HEK293 (cell line): ENCODE measurements around the gene CDC42.

Source experiments
- CTCF ChIA-PET: fragments of 350-600 bp; formaldehyde crosslinking; extraction: SDS; loops from one replicate; lab custom pipeline; 2021; ENCODE audit warnings: antibody characterized with exemption; lab: Yijun Ruan, JAX
- POLR2A ChIA-PET: fragments of 300-600 bp; formaldehyde crosslinking; extraction: SDS; loops from one replicate; lab custom pipeline; 2020; ENCODE audit warnings: antibody characterized with exemption, inconsistent platforms; lab: Yijun Ruan, JAX
- H3K27ac ChIP-seq: fragments of 200-500 bp; sonication (Bioruptor generic); 2 replicates; pipeline ENCODE4 v1.5.1; 2014; ENCODE audit warnings: low read depth, low read length, control low read depth, inconsistent platforms; ENCODE audit errors: extremely low read depth
- H3K36me3 ChIP-seq, 2 experiments: fragments of 200-500 bp in 1 of 2; sonication (Bioruptor generic) in 1 of 2; 1 replicate in 1 of 2; 2 replicates in 1 of 2; pipeline ENCODE4 v1.5.1; 2014 to 2017; ENCODE audit warnings: inconsistent platforms in 2 of 2, low read length in 2 of 2; ENCODE audit not compliant: control insufficient read depth in 2 of 2, insufficient read depth in 1 of 2
- H3K4me1 ChIP-seq: fragments of 200-500 bp; sonication (Bioruptor generic); 2 replicates; pipeline ENCODE4 v1.5.1; 2014; ENCODE audit warnings: mild to moderate bottlenecking, low read length, inconsistent platforms; ENCODE audit not compliant: control insufficient read depth, insufficient read depth
- H3K4me3 ChIP-seq: 2 replicates; pipeline ENCODE4 v1.5.1; 2011; ENCODE audit warnings: low read depth, mild to moderate bottlenecking, control low read depth, low read length, moderate library complexity
- H3K9me3 ChIP-seq: fragments of 200-500 bp; sonication (Bioruptor generic); 2 replicates; pipeline ENCODE4 v1.5.1; 2014; ENCODE audit warnings: low read depth, low read length, inconsistent platforms; ENCODE audit not compliant: control insufficient read depth, insufficient read depth
- EGR2 ChIP-seq: fragments of 450-650 bp; formaldehyde crosslinking; IDR thresholded peaks from 2 replicates; pipeline ENCODE4 v1.5.1; 2016; ENCODE audit warnings: low read depth, missing biosample characterization, missing genetic modification characterization
- GLIS1 ChIP-seq: fragments of 450-650 bp; formaldehyde crosslinking; IDR thresholded peaks from 2 replicates; pipeline ENCODE4 v1.5.1; 2016; ENCODE audit warnings: missing biosample characterization, missing genetic modification characterization
- HOXD13 ChIP-seq: sonication (generic); formaldehyde crosslinking; IDR thresholded peaks from 2 replicates; pipeline ENCODE4 v1.8.0; 2022; ENCODE audit warnings: missing genetic modification reagents, borderline replicate concordance
- PRDM1 ChIP-seq: fragments of 450-650 bp; formaldehyde crosslinking; IDR thresholded peaks from 2 replicates; pipeline ENCODE4; 2016; ENCODE audit warnings: missing biosample characterization, missing genetic modification characterization
- REST ChIP-seq: fragments of 450-650 bp; formaldehyde crosslinking; IDR thresholded peaks from 2 replicates; pipeline ENCODE4 v1.5.1; 2016; ENCODE audit warnings: missing biosample characterization, missing genetic modification characterization
- SP2 ChIP-seq: fragments of 450-650 bp; formaldehyde crosslinking; IDR thresholded peaks from 2 replicates; pipeline ENCODE4 v1.5.1; 2016; ENCODE audit warnings: missing biosample characterization, missing genetic modification characterization
- ZBTB11 ChIP-seq: fragments of 450-650 bp; formaldehyde crosslinking; conservative IDR thresholded peaks from 2 replicates; pipeline ENCODE4 v1.5.1; 2016; ENCODE audit warnings: low read depth, missing biosample characterization, missing genetic modification characterization
- ZBTB21 ChIP-seq: fragments of 450-650 bp; formaldehyde crosslinking; IDR thresholded peaks from 2 replicates; pipeline ENCODE4 v1.5.1; 2017; ENCODE audit warnings: missing biosample characterization, missing genetic modification characterization
- ZFHX2 ChIP-seq: fragments of 450-650 bp; formaldehyde crosslinking; conservative IDR thresholded peaks from 2 replicates; pipeline ENCODE4 v1.5.1; 2016; ENCODE audit warnings: missing biosample characterization, missing genetic modification characterization
- ZNF133 ChIP-seq: fragments of 450-650 bp; formaldehyde crosslinking; IDR thresholded peaks from 2 replicates; pipeline ENCODE4 v1.5.1; 2016; ENCODE audit warnings: missing biosample characterization, missing genetic modification characterization
- ZNF155 ChIP-seq: fragments of 450-650 bp; formaldehyde crosslinking; IDR thresholded peaks from 2 replicates; pipeline ENCODE4 v1.5.1; 2016; ENCODE audit warnings: missing biosample characterization, missing genetic modification characterization
- ZNF362 ChIP-seq: fragments of 450-650 bp; formaldehyde crosslinking; IDR thresholded peaks from 2 replicates; pipeline ENCODE4 v1.5.1; 2016; ENCODE audit warnings: missing biosample characterization, missing genetic modification characterization
- ZNF518A ChIP-seq: fragments of 450-650 bp; formaldehyde crosslinking; conservative IDR thresholded peaks from 2 replicates; pipeline ENCODE4 v1.5.1; 2016; ENCODE audit warnings: low read depth, missing biosample characterization, missing genetic modification characterization
- ZNF549 ChIP-seq: fragments of 450-650 bp; IDR thresholded peaks from 2 replicates; pipeline ENCODE4 v1.5.1; 2018; ENCODE audit warnings: missing biosample characterization, missing genetic modification characterization, mild to moderate bottlenecking, inconsistent platforms, moderate library complexity
- ZNF777 ChIP-seq: fragments of 450-650 bp; formaldehyde crosslinking; IDR thresholded peaks from 2 replicates; pipeline ENCODE4 v1.5.1; 2017; ENCODE audit warnings: missing biosample characterization, missing genetic modification characterization, borderline replicate concordance
- ZXDB ChIP-seq: fragments of 450-650 bp; formaldehyde crosslinking; IDR thresholded peaks from 2 replicates; pipeline ENCODE4 v1.5.1; 2016; ENCODE audit warnings: missing biosample characterization, missing genetic modification characterization

The CDC42 gene

GRCh38 chr1:22037520-22037919 is 15.0 kb upstream of the CDC42 start (continued):
- TF ChIP-seq ZBTB11 (tag by site-specific recombination): no peak
- no peak for TF ChIP-seq REST (tag by site-specific recombination)
- TF ChIP-seq HOXD13 (CRISPR knock-in tag): no peak
- TF ChIP-seq ZNF777 (tag by site-specific recombination): no peak
- TF ChIP-seq ZNF155 (tag by site-specific recombination): no peak
- TF ChIP-seq SP2 (tag by site-specific recombination): no peak
- TF ChIP-seq GLIS1 (tag by site-specific recombination): no peak

GRCh38 chr1:22038036-22038435 is 14.5 kb upstream of the CDC42 start:
- Histone ChIP-seq H3K36me3 (no peaks in the 10 kb centered on the region), H3K9me3 (no peaks in the 10 kb centered on the region), H3K4me3 (no peak overlapping the region), H3K4me1 (no peaks in the 10 kb centered on the region; the same call in 1 of the 2 replicates), H3K27ac (no peak overlapping the region)
- ChIA-PET CTCF (interaction anchor here (0.6 kb wide), 2 partner anchors 40 to 178 kb away, joined by 3 read pairs; no protein-coding TSS in a partner anchor), POLR2A (interaction anchor here (1.0 kb wide), 1 partner anchor 13 kb away, joined by 5 read pairs; no protein-coding TSS in a partner anchor)
- TF ChIP-seq ZNF549 (tag by site-specific recombination) (peak; percentile 92), PRDM1 (no peak), ZNF133 (tag by site-specific recombination) (no peak), ZFHX2 (tag by site-specific recombination) (peak; percentile 57; the same call in 1 of the 2 replicates), ZNF362 (tag by site-specific recombination) (no peak), ZBTB21 (tag by site-specific recombination) (no peak), EGR2 (tag by site-specific recombination) (peak; percentile 42; the same call in 1 of the 2 replicates)

GRCh38 chr1:22039594-22040285 is 12.8 kb upstream of the CDC42 start:
- POLR2A ChIA-PET: interaction anchor here (0.6 to 2.1 kb wide), 5 partner anchors 9 to 14 kb away, joined by 3 to 12 read pairs (median 5); partner anchors contain the start of gene CDC42
- Histone ChIP-seq H3K4me3 (no peak overlapping the region), H3K4me1 (no peaks in the 10 kb centered on the region; the same call in 1 of the 2 replicates), H3K9me3 (no peaks in the 10 kb centered on the region), H3K36me3 (no peaks in the 10 kb centered on the region), H3K27ac (no peak overlapping the region)
- CTCF ChIA-PET: interaction anchor here (0.5 to 0.7 kb wide), 4 partner anchors 14 to 938 kb away, joined by 3 to 4 read pairs (median 3); no protein-coding TSS in a partner anchor
- peak; percentile 63; the same call in 1 of the 2 replicates for TF ChIP-seq ZXDB (tag by site-specific recombination)
- 0 out of 2 replicates have a peak, but pooled peaks have one; percentile 31 for TF ChIP-seq ZNF518A (tag by site-specific recombination)
